ENCODE data around the gene TMEM109.
"Not testable (repeated sequence)": the region's sequence is repeated elsewhere in the genome, so short reads cannot be mapped to it uniquely, and the experiment has no call there.

Gene TMEM109

DNA sequence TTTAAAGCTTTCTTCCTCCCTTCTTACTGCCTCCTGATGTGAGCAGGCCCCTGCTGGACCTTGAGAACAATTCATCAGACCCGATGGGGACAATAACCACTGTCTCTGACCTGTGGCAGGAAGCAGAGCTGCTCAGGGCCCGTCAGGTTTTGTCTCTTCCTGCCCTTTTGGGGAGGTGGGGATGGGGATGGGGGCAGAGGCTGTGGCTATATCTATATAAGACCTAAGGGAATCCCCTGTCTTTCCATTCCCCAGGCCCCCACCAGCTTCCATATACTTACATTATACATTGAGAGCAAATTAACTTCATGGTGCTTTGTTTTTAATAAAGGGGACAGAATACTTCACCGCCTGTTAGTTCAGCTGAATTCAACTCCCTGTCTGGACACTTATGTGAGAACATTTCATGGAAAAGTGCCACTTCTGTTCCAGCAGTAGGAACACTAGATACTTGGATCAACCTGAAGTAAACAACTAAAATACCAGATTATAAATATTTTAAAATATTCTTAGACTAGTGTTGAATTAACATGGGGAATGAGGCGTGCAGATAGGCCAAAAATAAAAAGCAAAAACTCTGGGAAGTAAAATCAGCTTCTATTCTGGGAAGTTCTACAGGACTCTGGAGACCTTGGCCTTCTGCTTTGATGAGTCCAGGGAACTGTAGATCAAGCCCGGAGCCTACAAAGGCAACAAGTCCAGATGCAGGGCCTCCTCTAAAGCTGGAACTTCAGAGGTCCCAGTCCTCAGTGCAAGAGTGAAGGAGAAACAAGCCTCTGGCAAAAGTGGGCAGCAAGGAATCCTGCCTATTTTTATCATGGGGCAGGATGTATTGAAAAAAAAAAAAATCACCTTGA is 35.5 kb upstream of the TMEM109 start:
- DNase-seq = no peak

DNA sequence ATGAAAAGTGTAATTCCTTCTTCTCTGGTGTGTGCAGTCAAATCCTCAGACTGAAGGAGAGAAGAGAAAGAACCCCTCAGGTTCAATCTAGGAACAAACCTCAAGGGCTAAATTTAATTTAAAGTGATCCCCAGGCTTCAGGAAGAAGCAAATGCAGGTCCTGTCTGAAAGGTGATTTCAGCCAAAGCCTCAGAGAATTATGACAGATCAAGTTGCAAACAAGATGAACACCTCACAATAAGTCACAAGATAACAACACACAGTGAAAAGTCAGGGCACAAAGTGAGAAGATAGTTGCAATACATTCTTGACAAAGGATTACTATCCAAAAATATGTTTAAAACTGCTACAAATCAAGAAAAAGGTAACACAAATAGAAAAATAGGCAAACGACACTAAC is 34.9 kb upstream of the TMEM109 start:
- no peak for DNase-seq

DNA sequence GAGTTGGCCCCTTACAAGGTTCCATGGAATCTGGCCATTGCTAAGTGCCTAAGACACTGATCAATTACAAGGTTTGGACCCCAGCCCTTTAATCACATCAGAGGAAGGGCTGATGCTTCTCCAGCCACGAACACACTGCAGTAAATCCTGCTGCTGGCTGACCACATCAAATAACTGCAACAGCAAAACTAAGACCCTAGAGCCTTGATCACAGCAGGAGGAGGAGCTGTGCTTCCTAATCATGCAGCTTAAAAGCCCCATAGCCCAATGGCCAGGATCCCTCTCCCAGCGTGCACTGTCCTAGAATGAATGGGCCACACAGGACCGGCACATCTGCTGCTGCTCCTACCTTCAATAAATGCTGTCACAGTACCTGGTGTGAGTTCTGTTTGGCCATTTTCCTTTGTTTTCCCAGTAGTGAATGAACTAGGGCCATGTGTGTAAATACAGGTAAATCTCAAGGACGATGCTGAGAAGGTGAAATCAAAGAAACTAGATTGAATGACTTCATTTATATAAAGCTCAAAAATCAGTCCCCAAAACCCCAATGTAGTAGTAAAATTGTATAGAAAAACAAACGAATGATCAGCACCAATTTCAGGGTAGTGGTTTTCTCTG is 33.9 kb upstream of the TMEM109 start:
- DNase-seq = no peak

DNA sequence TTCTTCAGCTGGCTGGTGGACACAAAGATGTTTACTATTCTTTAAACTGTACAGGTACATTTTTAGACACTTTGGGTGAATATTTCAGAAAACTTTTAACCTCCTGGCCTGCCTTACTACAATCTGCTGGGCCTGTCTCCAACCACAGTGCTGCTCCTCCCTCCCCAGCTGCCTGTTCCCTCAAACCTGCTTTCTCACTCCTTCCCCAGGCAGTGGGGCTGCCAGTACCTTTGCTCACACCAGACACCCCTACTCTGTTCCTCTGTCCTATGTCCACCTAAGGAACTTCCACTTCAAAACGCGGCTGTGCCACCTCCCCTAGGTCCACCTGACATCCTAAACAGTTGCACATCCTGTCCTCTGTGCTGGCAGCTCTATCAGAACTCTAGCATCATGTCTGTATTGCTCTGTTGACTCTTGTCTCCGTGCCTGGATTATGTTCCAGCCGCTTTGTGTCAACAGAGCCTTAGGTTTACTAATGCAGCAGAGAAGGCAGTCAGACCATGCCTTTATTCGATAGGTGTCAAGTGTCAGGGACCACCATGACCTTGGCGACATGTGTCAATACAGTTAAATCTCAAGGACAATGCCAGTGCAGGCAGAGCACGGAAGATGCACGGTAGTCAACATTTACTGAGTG is 33.2 kb upstream of the TMEM109 start:
- peak; percentile 14 to 77 (median 66) for DNase-seq

DNA sequence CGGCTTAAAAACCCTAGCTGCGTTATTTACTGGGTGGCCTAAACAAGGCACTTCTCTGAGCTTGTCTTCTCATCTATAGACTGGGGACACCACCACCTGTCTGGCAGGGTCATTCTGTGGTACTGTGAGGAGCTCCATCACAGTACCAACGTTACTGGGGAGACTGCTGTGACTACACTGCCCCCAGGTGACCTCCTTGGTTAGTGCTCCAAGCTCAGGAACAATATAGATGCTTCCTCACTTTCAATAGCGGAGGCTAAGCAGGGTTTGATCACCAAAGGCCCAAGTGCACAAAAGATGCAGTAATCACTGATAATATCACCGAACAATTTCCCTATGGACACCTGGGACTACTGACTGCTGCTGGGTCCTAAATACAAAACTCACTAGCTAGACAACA is 26.4 kb upstream of the TMEM109 start:
- peak; percentile 61 to 87 (median 69) for DNase-seq

DNA sequence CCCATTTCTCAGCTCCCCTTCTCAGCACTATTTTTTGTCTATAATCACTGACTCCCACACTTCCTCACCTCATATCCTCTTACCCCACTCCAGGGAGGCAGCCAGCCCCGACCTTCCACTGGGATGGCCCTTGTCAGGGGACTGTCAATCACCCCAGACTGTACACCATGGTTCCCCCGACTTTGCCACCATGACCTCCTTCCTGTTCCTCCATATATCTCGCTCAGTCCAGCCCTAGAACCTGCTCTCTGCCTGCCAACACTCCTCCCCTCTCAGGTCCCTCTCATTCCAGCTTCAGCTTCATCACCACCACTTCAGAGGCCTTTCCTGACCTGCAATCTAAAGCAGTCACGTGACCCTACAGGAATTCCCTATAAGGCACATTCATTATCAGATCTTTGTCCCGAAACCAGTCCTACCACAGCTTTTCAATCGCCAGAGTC is 24.1 kb upstream of the TMEM109 start:
- DNase-seq = no peak

DNA sequence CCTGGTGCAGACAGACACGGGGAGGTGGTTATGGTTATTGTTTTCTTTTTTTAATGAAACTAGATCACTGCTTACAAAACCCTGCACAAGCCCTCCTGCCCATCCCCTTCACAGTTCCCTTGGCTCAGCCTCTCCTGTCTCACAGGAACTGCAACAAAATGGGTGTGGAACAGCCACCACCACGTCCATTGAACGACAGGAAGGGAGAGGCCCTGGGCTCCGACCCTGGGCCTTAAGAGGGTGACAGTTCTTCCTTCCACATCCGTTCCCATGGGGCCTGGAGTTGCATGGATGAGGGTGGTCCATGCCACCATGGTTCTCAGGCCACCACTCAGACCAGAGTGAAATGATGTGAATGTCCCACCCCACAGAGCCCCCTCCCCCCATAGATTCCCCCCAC is 23.3 kb upstream of the TMEM109 start:
- no peak for DNase-seq

DNA sequence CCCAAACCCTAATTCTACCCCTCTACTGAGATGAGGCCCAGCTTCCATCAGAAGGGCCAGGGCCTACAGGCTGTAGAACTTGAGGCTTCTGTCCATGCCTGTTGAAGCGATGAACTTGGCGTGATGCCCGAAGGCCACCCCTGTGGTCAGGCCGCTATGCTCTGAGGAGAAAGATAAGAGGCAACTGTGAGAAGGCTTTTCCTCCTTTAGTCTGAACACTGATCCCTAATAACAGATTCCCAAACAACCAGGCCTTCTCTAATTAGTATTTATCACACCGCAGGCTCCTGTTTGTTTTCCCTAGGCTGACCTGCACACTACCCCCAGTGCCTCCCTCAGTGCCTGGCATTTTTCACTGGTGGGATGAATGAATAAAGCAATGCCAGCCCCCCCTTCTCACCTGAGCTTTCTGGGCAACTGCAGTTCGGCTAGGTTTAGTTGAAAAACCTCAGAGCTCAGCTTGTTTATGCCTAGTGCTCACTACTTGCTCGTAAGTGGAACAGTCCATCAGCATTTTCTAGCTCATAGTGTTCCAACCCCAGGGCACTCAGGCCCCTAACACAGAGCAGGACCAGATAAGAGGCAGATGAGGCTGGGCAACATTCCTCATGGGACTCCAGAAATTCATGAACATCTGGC is 22.7 kb upstream of the TMEM109 start:
- peak in 1 of 3 experiments; percentile 17 for DNase-seq

DNA sequence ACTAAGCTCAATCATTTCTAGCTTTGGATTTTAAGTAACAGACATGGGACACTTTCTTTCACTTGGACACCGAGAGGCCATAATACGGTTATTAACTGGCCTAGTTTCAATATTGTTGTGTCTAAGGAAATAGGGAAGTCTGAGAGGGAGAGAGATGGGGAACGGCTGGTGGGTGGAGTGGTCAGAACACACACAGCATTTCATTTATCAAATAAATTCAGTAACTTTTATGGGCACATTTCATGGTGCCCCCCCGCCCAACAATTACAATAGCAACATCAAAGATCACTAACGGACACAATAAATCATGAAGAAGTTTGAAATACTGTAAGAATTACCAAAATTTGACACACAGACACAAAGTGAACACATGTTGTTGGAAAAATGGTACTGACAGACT is 18.3 kb upstream of the TMEM109 start:
- DNase-seq = no peak

DNA sequence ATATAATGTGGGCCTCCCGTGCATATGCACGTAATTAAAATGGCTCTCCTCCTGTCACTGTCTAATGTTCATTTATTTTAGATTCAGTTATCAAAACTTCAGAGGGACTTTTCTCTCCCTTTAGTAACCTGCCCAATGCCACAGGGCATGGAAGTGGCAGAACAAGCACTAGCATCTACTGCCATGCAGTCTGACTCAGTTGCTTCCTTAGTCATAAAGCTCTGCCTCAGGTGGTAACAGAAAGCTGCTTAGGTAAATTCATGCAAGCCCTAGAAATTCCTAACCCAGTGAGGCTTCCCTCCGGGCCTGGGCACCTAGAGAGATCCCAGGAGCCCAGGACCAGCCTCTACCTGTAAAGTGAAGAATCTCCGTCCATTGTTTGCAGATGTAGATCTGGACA is 16.5 kb upstream of the TMEM109 start:
- DNase-seq = no peak

DNA sequence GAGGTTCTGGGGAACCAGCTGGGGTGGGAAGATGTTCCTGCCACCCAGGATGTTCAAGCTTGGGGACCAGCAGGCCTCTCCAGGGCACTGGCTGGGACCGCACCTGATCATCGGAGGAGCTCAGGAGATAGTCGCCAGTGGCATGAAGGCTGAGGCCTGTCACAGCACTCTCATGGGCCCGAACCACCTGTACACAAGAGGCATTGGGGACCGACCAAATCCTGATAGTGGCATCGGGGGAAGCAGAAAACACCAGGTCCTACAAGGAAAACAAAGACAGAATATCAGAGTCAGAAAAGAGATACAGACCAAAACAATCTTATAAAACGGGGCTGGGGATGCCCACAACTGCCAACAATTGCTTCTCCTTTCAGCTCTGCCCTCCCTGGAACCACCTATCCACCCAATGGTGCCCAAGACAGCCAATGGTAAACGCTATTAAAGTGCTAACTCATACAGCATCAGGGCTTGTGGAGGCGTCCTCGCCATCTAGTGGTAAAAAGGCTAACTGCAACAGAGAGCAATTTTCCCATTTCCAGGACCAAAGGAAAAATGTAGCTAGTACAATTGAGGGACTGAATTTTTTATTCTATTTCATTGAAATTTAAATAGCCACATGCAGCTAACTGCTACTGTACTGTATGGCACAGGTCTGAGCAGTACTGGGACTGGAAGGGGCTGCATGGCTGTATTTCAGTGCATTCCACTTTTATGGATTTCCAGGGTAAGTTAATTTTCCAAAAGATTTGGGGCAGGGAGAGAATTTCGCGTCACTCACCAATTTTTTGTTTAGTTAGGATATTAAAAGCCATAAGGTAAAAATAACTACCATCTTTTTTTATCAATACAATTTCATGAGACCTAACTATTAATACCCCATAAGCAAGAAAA is 14.7 kb upstream of the TMEM109 start:
- peak; percentile 37 to 79 (median 37) for DNase-seq

DNA sequence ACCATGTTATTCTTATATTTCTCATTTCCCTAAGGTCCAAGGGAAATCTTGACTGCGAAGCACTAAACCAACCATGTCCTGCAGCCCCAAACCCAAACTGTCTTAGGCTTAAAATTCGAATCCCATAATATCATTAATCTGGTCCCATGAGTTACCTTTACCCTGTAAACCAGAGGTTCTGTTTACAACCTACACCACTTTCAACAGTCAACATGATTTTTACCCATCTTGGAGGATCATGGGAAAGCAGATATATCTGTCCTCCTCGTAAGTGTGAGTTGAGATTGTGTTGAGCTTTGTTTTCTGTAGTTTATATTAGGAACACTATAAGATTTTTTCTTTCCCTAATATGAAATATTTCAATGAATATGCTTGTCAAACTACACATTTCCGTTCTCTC is 14.0 kb upstream of the TMEM109 start:
- no peak for DNase-seq

DNA sequence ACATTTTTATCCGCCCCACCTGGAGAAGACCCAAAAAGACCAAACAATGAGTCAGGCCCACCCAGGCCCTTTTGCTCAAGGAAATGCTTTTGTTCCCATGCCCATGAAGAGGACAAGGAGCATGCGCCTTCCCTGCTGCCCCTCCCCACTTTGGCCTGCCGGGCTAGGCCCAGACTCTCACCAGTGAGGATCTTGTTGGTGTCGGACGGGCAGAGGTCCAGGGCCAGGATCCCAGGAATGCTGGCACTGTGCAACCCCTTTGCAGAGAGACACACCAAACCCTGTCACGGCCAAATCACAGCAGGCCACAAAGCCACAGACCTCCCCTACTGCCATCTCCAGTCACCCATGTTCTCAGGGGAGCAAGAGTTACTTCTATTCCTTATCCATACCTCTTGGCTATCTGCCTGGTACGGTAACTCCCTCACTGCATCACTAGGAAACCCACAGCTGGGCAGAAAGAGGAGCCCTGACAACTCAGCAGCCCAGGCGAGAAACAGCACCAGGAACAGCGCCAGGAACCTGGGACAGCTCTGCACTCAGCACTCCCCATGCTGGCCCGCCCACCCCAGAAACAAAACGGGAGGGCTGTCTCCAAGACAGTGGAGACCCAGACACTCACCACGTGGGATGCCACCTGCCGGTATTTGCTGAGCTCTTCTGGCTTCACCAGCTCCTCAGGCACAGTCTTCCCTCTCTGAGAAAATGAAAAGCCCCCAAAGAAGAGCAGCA is 13.1 kb upstream of the TMEM109 start:
- no peak for DNase-seq

DNA sequence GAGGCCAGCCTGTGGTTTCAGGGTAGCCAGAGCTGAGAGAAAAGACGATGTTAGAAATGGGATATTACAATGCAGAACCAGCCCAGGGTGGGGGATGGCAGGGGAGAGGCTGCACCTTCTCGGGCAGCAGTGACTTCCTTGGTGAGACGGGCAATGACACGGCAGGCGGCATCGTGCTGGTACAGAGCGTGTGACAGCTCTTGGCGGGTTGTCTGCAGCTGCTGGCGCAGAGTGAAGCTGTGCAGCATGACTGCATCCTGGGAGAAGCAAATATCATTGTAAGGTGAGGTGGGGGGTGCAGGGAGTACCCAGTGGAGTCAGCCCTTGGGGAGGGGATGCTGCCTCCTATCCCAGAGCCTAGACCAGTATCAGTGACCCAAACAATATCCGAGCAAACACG is 11.3 kb upstream of the TMEM109 start:
- DNase-seq = no peak

DNA sequence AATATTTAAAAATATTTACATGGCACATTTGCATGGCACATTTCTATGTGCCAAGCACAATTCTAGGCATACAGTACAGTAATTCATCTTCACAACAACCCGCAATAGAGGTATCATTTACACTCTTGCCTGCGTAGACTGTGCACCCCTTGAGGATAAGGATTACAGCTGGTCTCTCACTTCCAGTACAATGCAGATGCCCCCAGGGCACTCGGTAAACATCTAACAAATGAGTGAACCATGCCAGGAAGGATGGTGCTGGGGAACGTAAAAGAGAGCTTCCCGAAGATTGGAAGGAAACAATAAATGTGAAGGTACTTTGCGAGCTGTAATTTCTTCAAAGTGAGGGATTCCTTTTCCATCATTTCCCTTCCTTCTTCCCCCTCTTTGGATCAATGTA is 8.9 kb upstream of the TMEM109 start:
- peak in 2 of 3 experiments; percentile 63 to 82 for DNase-seq

DNA sequence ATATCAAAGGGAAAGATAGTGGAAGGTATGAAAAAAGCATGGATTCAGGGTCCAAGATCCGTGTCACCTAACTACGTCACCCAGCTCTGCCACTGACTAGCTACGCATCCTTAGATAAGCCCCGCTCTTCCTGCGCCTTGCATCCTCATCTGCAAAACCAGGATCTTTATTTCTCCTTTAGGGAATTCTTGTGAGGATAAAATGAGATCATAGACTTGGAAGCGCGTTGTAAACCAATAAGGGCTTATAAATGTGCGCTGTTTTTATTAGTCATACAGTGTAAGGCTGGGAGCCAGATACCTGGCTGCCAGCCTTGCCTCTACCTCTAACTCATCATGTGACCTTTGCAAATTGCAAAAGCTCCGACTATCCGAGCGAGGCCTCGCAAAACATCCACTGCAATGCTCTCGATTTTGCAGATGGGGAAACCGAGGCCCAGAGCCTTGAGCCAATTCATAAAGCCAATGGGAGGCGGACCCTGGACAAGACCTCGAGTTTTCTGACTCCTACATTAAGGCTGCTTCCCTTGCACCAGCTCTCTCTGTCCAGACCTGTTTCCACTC is 8.3 kb upstream of the TMEM109 start:
- DNase-seq = peak in 2 of 3 experiments; percentile 66 to 74

DNA sequence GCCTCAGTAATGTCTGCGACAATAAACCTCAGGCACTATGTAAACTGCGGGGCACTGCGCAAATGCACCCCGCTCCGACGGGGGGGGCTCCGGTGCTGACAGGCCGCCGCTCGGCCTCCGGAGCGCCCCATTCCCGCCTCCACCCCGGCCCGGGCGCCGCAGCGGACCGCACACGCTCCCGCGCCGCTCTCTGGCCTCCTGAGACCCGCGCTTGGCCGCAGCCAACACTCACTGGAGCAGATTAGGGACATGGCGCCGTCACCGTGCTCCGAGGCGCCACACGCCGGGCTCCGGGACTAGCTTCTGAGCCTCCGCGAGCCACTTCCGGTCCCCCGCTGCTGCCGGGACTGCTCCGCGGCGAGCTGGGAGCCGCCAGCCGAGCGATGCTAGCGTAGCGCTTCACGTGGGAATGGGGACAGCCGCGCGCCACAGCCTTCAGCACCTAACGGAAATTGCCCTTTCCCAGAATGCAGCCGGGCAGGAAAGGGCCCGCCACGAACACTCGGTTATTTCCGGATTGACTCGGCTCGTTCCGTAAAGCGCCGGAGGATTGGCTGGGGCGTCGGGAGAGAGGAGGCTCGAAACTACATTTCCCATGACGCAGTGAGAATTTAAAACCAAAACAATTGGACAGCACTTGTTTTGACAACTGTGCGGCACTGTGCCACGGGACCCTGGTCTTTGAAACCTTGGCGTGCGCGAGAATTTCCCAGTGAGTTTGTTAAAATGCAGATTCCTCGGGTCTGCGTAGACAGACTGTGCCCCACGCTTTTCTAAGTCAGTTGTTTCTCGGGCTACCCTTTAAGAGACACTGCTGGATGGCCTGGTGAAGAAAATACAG is 7.6 kb upstream of the TMEM109 start, which contains the start of gene PRPF19:
TSS of gene PRPF19 (minus strand) at position 454 of the 841 bp plus-strand sequence. CDS start at position 251, 203 bp downstream.
- DNase-seq = peak; percentile 97 to 99 (median 98)

DNA sequence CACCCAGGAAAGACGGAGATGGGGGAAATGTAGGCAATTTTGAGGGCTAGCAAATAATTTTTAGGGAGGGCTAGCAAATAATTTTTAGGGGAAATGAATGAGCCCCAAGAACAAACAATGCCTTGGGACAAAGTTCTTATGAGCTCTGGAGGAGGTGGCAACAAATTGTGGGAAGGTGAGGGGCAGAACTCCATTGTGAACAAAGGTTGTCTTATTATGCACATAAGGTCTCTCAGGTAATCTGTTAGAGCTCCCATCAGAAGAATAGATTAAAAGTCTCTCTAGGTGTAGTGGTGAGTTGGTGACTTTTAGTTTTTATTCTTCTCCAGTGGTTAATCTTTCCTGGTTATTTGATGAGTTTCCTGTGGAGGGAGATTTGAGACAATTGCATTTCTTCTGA is 5.2 kb upstream of the TMEM109 start:
- no peak for DNase-seq

DNA sequence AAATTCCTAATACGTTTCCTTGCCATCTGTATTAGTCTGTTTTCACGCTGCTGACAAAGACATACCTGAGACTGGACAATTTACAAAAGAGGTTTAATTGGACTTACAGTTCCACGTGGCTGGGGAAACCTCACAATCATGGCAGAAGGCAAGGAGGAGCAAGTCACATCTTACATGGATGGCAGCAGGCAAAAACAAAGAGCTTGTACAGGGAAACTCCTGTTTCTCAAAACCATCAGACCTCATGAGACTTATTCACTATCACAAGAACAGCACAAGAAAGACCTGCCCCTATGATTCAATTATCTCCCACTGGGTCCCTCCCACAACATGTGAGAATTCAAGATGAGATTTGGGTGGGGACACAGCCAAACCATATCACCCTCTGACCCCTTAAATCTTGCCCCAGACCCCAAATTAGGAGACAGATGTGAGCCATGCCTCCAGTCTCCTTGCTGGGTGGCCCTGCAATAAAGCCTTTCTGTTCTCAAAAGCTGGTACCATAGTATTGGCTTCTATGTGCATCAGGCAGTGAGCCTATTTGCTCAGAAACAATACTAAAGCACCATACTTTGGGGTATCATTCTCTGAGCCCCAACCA is 4.2 kb upstream of the TMEM109 start:
- DNase-seq = not testable (repeated sequence)

DNA sequence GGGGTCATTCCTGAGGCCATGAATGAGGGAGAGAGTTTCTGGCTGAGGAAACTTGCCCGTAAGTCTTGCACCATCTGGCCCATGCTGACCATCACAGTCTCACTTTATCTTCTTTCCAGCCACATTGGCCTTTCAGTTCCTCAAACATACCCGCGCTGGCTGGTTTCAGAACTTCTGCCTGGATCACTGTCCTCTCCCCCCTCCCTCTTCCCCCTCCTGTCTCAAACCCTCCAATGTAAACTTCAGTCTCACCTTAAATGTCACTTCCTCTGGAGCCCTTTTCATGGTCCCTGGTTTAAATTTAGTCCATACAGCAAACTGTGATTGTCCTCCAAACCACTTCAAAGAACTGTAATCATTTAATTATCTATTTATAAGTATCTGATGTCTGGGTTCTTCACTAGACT is 3.7 kb upstream of the TMEM109 start:
- DNase-seq = no peak

All from NCI-H1417 (cell line).